ENCODE data around the gene IGFALS.

Gene IGFALS

GRCh38 chr16:1788095-1788707, 5.3 kb downstream of the IGFALS start:
- no peak for DNase-seq

DNA sequence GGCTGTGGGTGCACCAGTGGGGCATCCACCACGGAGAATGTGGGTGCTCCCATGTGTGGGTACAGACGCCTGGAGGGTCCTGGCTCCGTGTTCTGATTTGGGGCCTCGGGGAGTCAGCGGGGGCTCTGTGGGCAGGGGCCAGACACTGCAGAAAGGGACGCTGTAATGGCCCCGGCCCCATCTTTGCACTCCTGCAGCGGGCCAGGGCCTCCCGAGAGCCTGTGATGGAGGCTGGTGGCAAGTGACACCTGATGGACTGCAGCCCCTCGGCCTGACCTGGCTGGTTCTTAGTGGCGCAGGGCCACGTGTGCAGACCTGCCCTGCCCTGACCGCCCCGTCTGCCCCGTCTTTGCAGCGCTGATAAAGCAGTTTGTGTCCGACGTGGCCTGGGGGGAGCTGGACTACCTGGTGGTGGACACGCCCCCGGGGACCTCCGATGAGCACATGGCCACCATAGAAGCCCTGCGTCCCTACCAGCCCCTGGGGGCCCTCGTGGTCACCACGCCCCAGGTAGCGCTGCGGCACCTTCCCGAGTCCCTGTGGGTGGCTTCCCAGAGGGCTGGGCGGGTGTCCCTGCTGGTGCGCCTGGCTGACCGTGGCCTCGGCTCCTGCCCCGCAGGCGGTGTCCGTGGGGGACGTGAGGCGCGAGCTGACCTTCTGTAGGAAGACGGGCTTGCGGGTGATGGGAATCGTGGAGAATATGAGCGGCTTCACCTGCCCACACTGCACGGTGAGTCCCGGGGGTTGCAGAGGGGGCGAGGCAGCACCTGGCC, 6.0 kb downstream of the IGFALS start:
- DNase-seq = no peak

GRCh38 chr16:1787056-1787321, 6.5 kb downstream of the IGFALS start:
- DNase-seq = no peak

DNA sequence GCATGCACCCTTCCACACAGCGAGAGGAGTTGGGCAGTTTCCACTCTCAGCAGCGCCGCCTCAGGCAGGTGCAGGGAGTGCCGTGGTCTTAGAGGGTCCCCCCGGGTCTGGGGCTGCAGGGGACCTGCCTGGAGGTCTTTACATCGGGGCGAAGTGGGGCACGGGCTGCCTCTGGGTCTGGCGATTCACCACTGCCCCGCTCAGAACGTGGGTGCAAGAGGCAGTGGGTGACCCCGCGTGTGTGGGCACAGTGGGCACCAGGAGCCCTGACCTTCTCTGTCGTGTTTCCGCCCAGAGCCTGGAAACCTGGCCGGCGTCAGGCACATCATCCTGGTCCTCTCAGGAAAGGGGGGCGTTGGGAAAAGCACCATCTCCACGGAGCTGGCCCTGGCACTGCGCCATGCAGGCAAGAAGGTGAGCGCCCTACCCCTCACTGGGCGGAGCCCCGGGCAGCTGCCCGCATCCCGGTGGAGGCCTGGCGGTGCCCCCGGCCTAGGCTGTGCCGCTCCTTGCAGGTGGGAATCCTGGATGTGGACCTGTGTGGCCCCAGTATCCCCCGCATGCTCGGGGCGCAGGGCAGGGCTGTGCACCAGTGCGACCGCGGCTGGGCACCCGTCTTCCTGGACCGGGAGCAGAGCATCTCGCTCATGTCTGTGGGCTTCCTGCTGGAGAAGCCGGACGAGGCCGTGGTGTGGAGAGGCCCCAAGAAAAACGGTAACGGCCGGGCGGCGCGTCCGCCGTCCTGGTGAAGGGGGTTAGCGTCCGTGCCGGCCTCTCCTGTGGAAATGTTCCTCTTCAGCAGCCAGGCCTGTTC, 7.1 kb downstream of the IGFALS start:
- no peak for DNase-seq

GRCh38 chr16:1785846-1786170, 7.7 kb downstream of the IGFALS start:
- DNase-seq = no peak

DNA sequence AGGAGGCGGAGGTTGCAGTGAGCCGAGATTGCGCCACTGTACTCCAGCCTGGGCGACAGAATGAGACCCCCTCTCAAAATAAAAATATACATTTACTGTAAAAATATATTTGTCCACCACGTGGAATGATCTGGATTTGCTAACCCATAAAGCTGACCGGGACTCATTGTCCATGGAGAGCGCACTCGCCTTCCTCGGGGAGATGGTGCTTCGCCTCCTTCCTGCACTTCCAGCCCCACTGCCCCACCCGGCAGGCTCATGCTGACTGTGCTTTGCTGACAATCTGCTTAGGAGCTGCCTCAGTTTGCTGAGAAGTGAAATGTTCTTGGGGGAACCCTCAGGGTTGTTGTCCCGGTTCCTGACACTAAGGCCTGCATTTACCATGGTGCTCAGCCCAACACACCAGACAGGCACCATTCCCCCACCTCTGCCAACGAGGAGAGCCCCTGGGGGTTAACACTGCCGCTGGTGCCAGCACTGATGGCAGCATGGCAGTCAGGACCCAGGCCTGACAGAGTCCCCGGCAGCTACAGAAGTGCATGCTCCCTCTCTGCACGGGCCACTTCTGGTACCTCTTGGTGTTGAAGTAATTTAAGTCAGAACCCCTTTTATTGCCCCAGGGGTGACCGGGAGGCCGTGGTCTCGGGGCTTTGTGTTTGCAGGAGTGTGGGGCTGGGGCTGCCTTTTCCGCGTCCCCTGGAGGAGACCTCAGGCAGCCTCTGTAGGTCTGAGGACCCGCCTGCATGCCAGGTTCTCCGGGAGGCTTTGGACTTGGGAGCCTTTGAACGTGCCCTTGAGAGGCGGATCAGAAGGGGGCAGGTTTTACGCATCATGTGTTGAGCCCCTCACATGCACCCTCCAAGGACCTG, 8.3 kb downstream of the IGFALS start:
- no peak for DNase-seq

- peak; percentile 100 for DNase-seq
Observed at GRCh38 chr16:1782408-1783264, 10.9 kb downstream of the IGFALS start, which contains the start of the genes NUBP2 and SPSB3. Gene NUBP2, plus strand, starts transcription at chr16:1782960. Its CDS starts 61 bp downstream, at chr16:1783021. Gene SPSB3, minus strand, starts transcription at chr16:1782571. Its CDS starts 1,088 bp downstream, at chr16:1781483.

DNA sequence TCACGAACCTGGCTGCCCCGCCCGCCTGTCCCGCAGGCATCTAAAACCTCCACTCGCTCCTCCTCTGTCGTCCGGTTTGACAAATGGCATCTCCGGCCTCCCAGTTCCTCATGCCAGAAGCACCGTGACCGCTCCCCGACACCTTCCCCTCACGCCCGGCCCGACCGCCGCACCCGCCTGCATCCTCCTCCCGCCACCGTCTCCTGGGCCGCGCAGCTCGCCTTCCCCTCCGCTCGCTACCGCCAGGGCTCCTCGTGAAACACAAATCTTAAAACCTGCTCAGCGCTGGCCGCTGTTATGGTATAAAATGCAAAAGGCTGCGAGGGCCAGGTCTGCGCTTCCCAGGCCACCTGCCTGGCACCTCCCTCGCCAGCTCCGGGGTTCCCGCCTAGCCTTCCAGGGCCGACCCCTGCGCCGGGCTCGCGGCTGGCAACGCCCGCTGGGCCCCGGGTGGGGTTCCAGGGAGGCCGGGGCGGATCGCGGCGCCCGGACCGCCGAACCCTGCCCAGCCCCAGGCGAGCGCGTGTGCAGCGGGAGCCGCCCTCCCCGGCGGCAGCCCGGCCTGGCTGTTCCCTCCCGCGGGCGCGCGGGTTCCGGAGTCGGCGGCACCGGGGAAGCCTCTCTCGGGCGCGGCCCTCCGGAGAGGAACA, 11.6 kb downstream of the IGFALS start:
- DNase-seq = no peak

- no peak for DNase-seq
Observed at GRCh38 chr16:1781254-1781653, 12.3 kb downstream of the IGFALS start.

- no peak for DNase-seq
Observed at GRCh38 chr16:1780677-1781072, 12.8 kb downstream of the IGFALS start.

GRCh38 chr16:1779741-1780676, 13.5 kb downstream of the IGFALS start:
- no peak for DNase-seq

DNA sequence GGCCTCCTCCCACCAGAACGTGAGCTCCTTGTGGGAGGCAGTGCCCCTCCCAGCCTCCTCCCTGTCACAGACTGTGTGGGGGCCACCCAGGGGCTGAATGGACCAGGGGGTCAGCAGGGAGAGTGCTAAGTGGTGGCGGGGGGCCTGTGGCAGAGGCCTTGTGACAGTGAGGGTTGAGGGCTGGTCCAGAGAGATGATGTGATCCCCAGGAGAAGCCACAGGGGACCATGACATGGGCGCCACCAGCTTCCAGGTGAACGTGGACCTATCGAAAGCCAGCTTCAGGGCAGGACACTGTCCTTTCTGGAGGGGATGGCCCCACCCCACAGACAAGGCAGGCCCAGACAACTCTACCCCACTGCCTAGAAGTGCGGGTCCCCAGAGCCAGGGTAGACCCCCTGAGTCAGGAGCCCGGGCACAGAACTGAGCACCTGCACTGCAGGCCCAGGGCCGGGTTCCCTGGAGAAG, 14.2 kb downstream of the IGFALS start:
- DNase-seq = no peak

DNA sequence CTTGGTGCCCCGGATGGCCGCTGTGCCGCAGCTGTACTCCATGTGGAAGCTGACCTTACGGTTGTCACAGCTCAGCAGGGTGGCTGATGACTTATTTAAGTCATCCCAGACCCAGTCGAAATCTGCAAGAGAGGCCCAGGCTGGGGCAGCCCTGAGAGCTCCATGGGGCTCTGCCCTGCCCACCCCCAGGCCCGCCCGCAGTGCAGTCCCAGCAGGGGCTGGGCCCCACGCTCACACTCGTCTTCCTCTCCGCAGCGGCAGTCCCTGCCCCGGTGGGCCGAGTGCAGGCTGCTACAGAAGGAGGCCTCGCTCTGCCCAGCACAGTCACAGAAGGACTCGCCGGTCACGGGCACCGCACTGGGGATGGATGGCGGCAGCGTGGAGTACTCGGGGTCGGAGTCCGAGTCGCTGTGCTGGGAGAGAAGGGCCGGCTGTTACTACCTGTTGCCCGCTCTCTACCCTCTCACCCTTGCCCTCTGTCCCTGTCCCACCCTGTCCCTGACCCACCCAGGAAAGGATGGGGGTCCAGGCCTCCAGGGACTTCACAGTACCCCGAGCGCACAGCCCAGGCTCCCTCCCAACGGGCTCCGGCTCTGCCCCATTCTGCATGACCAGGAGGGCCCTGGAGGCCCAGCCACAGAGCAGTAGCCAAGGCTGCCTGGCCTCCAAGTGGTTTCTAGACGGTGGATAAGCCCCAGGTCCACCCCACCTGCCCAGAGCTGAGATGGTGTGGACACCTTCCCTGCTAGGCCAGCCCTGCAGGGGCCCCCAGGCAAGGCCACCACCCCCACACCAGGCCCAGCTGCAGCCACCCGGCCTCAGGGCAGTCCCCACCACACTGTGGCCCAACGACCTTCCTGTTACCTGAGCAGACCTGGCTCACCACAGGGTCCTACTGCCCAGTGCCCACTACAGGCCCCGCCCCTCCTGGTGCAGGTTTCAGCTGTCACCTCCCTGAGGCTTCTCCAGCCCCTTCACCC, 15.0 kb downstream of the IGFALS start:
- no peak for DNase-seq

GRCh38 chr16:1777375-1778199, 15.9 kb downstream of the IGFALS start:
- no peak for DNase-seq

DNA sequence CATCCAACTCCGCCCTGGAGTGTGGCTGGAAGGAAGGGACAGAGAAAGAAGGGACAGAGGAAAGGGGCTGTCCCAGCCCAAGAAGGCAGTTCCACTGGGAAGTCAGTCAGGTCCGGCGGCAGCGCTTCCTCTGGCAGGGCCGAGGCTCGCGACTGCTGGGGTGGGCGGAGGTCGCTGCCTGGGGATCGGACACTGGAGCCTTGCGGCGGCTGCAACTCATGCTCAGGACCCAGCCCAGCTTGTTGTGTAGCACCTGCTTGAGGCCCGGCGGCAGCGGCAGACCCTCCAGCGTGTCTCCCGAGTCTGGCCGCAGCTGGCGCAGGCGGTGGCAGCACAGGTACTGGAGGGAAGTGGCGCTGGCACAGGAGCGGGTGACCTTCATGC, 16.5 kb downstream of the IGFALS start:
- no peak for DNase-seq

DNA sequence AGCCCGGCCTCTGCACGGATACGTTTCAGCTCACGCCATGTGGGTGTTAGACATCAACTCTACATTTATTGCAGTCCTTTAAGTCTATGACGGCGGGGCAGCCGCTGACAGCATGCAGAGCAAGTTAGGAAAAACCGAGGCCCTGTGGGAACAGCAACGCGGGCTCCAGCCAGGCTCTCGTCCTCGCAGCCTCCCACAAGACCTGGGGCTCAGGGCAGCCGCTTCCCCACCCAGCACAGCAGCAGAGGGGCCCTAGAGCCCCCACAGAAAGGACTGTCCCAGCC, 16.9 kb downstream of the IGFALS start:
- no peak for DNase-seq

GRCh38 chr16:1775846-1776671, 17.4 kb downstream of the IGFALS start:
- no peak for DNase-seq

Measured in midbrain (tissue), 1 donor.